ENCODE results near the gene HAUS5. TPM values are rescaled to one million over a fixed set of nuclear protein-coding genes. Genes with fewer than 3 reads are reported as not detected.

Gene HAUS5
- polyA plus RNA-seq, 1 donor (not counting 4 experiments of a cell fraction or from before 2014, with no cell fraction given): 3.7 TPM

DNA sequence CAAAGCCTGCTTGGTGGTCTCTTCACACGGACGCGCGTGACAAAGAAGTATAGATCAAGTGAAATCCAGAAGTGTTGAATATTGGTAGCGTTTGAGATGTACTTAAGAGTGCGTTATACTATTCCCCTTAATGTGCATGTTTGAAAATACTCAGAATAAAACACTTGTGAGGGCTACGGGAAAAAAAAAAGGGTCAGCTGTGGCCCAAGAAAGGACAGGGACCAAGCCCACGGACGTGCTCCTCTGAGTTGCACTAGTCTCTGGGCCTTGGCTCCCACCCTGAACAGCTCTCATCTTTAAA lies 15.7 kb downstream of the HAUS5 start:
- peak overlapping the region; percentile 80 to 98 (median 92) for H3K4me3 ChIP-seq (ENCODE audit: control insufficient read depth in 2 of 3, extremely low read depth in 1 of 3, insufficient read depth in 2 of 3, low read depth in 1 of 3, low read length in 3 of 3)
- FAIRE-seq (no peak), DNase-seq (ENCODE audit: low read depth, low spot score) (no peak)
- peak overlapping the region; percentile 96 for H3K9ac ChIP-seq (ENCODE audit: control insufficient read depth, extremely low read depth, insufficient read depth, low read length)
- no peaks in the 10 kb centered on the region for H4K20me1 ChIP-seq (ENCODE audit: control insufficient read depth, extremely low read depth, insufficient read depth, low read length)
- peak overlapping the region; percentile 58 for H2AFZ ChIP-seq (ENCODE audit: control insufficient read depth, low read length)
- H3K9me1 ChIP-seq (ENCODE audit: control insufficient read depth, extremely low read depth, insufficient read depth, low read length): no peaks in the 10 kb centered on the region
- TF ChIP-seq, protein P1, sequence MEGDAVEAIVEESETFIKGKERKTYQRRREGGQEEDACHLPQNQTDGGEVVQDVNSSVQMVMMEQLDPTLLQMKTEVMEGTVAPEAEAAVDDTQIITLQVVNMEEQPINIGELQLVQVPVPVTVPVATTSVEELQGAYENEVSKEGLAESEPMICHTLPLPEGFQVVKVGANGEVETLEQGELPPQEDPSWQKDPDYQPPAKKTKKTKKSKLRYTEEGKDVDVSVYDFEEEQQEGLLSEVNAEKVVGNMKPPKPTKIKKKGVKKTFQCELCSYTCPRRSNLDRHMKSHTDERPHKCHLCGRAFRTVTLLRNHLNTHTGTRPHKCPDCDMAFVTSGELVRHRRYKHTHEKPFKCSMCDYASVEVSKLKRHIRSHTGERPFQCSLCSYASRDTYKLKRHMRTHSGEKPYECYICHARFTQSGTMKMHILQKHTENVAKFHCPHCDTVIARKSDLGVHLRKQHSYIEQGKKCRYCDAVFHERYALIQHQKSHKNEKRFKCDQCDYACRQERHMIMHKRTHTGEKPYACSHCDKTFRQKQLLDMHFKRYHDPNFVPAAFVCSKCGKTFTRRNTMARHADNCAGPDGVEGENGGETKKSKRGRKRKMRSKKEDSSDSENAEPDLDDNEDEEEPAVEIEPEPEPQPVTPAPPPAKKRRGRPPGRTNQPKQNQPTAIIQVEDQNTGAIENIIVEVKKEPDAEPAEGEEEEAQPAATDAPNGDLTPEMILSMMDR (optimal IDR thresholded peaks at IDR 0.05 in 1 of 3, IDR thresholded peaks at IDR 0.05 in 1 of 3, conservative IDR thresholded peaks at IDR 0.05 in 1 of 3; ENCODE audit: extremely low read depth in 1 of 3, insufficient read depth in 2 of 3, low read length in 3 of 3): no peak
- no peak for TF ChIP-seq EZH2 (IDR thresholded peaks at IDR 0.05; ENCODE audit: low read length)
- peaks cover 10% of the 10 kb centered on the region for H3K4me1 ChIP-seq (ENCODE audit: control insufficient read depth, extremely low read depth, insufficient read depth, low read length)
- peaks cover 20 to 21% of the 10 kb centered on the region in 2 experiments for H3K36me3 ChIP-seq (ENCODE audit: control insufficient read depth in 2 of 2, extremely low read depth in 1 of 2, insufficient read depth in 2 of 2, low read length in 2 of 2)
- H3K27ac ChIP-seq (ENCODE audit: control insufficient read depth, insufficient read depth, low read length): peak overlapping the region; percentile 86
- dilution Hi-C loops (cut with MboI; ENCODE audit: extremely low pct_ligation_motif_present, low sequenced_read_pairs): no loop called here
- peak overlapping the region; percentile 81 for H3K4me2 ChIP-seq (ENCODE audit: control insufficient read depth, extremely low read depth, insufficient read depth, low read depth, low read length)
- peaks cover 18% of the 10 kb centered on the region for H3K79me2 ChIP-seq (ENCODE audit: control insufficient read depth, insufficient read depth, low read length)
- no peaks in the 10 kb centered on the region for H3K9me3 ChIP-seq (ENCODE audit: control insufficient read depth, low read depth, low read length)
- no peaks in the 10 kb centered on the region for H3K27me3 ChIP-seq (ENCODE audit: control insufficient read depth, extremely low read depth, insufficient read depth, low read length)

DNA sequence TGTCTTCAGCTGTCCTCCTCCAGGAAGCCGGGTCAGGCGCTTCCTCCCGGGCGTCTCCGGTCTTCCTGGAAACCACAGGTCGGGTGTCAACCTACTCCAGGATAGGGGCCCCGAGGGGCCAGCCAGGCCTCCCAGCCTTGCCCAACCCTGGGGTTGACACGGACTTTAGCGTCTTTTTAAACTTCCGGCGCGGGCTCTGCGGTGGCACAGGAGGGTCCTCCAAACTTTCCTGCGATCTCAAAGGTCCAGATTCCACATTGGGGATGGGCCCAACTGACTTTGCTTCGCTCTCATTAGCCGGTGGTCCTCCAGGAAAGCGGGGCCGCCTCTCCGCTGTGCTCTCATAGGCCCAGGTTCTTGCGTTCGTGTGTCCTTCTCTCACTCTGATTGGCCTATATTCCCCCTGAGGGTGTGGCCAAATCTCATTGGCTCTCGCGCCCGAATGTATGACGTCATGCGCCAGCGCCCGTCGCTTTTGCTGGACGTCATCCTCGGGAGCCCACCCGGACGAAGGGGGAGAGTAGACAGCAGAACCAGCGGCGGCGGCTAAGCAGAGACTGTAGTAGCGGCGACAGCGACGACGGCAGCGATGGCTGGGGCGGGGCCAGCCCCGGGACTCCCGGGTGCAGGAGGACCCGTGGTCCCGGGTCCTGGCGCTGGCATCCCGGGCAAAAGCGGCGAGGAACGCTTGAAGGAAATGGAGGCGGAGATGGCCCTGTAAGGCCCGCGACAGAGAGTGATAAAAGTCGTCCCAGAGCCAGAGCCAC lies 16.2 kb downstream of the HAUS5 start, which contains the start of gene RBM42:
Gene RBM42, plus strand, starts transcription at position 472 of the 767 bp plus-strand sequence. Its CDS starts 118 bp downstream, at position 590.
- Histone ChIP-seq H3K9ac (ENCODE audit: control insufficient read depth, extremely low read depth, insufficient read depth, low read length) (peak within 1 kb of the TSS; percentile 96), H3K36me3 (ENCODE audit: control insufficient read depth in 2 of 2, extremely low read depth in 1 of 2, insufficient read depth in 2 of 2, low read length in 2 of 2) (peaks cover 22 to 23% of the 10 kb centered on the region in 2 experiments), H3K79me2 (ENCODE audit: control insufficient read depth, insufficient read depth, low read length) (peaks cover 18% of the 10 kb centered on the region), H3K27ac (ENCODE audit: control insufficient read depth, insufficient read depth, low read length) (peak within 1 kb of the TSS; percentile 86), H3K9me3 (ENCODE audit: control insufficient read depth, low read depth, low read length) (no peaks in the 10 kb centered on the region), H3K4me3 (ENCODE audit: control insufficient read depth in 2 of 3, extremely low read depth in 1 of 3, insufficient read depth in 2 of 3, low read depth in 1 of 3, low read length in 3 of 3) (peak within 1 kb of the TSS; percentile 80 to 98 (median 92)), H2AFZ (ENCODE audit: control insufficient read depth, low read length) (peak within 1 kb of the TSS; percentile 82), H3K4me1 (ENCODE audit: control insufficient read depth, extremely low read depth, insufficient read depth, low read length) (peaks cover 10% of the 10 kb centered on the region), H3K4me2 (ENCODE audit: control insufficient read depth, extremely low read depth, insufficient read depth, low read depth, low read length) (peak within 1 kb of the TSS; percentile 100), H4K20me1 (ENCODE audit: control insufficient read depth, extremely low read depth, insufficient read depth, low read length) (no peaks in the 10 kb centered on the region), H3K27me3 (ENCODE audit: control insufficient read depth, extremely low read depth, insufficient read depth, low read length) (no peaks in the 10 kb centered on the region), H3K9me1 (ENCODE audit: control insufficient read depth, extremely low read depth, insufficient read depth, low read length) (no peaks in the 10 kb centered on the region)
- FAIRE-seq (peak; percentile 99), DNase-seq (ENCODE audit: low read depth, low spot score) (peak; percentile 95)
- dilution Hi-C loops (cut with MboI; ENCODE audit: extremely low pct_ligation_motif_present, low sequenced_read_pairs): no loop called here
- TF ChIP-seq EZH2 (IDR thresholded peaks at IDR 0.05; ENCODE audit: low read length): no peak
- TF ChIP-seq, protein P1 (optimal IDR thresholded peaks at IDR 0.05 in 1 of 3, IDR thresholded peaks at IDR 0.05 in 1 of 3, conservative IDR thresholded peaks at IDR 0.05 in 1 of 3; ENCODE audit: extremely low read depth in 1 of 3, insufficient read depth in 2 of 3, low read length in 3 of 3): no peak

Measured in keratinocyte (primary cell).